IPS-11a (cell line): ENCODE data around the gene LOXL4.
A peak's percentile ranks its signal among the peaks of the same experiment; 100 is the strongest.

Experiments used
- H3K4me3 ChIP-seq: one replicate; pipeline ENCODE4 v1.5.1; 2013; ENCODE audit warnings: low read depth, low read length, control low read depth

The LOXL4 gene

DNA sequence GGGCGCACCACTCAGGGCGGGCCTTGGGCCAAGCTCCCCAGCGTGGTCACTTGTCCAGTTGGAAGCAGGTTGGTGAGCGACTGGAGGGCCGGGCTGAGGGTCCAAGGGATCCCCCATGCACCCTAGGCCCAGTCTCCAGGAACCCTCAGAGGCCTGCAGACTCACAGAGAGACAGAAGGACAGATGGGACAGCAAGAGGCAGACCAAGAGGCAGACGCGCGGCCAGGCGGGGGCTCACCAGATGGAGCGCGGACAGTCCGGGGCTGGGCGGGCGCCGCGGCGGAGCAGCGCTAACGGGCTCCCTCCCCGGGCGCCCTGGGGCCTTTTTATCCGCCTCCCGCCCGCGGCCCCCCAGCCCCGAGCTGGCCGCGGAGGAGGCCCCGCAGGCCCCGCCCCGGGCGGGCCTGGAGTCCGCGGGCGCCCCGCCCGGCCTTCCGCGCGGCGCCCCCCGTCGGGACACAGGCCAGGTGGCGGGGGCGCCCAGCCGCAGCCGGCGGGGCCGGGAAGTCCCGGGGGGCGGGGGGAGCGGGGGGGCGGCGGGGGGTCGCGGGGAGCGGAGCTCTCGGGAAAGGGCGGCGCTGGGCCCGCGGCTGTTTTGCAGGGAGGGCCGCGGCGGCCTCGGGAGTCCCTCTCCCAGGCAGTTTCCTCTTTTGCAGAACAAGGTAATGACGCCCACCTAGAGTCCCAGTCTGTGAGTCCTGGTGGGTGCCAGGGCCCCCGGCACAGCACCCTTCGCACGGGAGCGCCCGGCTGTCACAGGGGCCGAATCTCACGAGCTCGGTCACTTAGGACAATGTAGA is at the start of gene LOXL4:
TSS of gene LOXL4 (minus strand) at position 301 of the 800 bp plus-strand sequence. CDS start 5,175 bp downstream, outside the sequence.
- peak within 1 kb of the TSS; percentile 33 for H3K4me3 ChIP-seq

DNA sequence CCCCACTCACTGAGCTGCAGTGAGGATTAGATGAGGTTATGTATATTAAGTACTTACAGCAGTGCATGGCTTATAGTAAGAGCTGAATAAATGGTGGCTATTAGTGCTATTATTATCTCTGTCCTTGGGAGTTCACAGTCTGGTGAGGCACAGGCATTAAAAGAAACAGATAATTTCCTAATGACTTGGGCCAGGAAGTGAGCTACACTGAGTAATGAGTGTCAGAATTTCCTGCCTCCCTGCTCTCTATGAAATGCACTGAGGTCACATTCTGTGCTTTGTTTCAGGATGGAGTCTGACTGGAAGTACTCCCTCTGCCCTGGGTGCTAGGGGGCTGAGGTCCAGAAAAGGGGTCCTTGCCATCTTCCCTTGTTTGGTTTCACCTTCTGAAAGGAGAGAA is 48.7 kb upstream of the LOXL4 start:
- no peak overlapping the region for H3K4me3 ChIP-seq

DNA sequence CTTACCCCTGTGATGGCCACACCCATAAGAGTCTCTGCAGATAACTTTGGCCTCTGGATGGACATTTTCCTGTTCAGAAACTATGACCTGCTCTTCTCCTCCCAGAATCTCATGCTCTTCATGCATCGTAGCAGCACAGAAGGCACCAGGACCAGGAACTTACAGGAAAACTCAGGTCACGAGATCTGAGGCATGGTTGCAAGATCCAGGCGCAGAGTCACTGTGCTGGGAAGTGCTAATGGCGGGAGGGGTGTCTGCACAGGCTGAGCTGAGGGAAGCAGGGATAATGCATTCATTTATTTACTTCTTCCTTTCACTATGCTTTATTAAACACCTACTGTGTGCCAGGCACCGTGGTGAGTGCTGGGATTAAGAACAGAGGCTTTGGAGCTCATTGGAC is 48.2 kb upstream of the LOXL4 start:
- no peak overlapping the region for H3K4me3 ChIP-seq

DNA sequence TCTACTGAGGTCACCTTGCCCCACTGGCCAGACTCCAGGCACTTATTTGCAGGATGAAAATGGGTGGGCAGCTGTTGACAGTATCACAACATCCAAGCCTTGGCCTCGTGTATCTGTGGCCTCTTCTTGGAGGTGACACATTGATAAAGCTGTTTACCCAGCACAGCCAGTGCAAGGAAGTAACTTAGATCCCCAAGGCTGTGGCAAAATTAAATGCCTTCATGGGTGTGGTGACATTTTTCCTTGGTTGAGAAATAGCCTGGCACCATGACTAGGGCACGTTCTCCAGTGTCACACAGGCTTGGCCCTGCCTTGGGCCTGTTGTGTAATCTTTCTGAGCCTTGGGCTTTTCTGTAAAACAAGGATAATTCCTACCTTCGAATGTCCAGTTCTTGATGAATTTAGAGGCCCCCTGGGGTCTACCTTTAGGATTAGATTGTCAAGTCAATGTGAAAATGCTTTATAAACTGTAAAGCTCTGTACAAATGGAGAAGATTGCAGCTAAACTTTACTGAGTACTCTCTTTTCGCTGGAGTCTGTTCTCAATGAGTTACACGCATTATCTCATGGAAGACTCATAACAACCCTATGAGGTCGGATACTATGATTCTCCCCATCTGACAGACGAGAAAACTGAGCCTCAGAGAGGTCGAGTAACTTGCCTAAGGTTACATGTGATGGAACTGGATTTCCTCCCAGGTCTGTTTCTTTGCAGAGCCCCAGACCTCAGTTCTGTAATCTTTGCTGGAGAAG is 46.7 kb upstream of the LOXL4 start:
- no peak overlapping the region for H3K4me3 ChIP-seq

DNA sequence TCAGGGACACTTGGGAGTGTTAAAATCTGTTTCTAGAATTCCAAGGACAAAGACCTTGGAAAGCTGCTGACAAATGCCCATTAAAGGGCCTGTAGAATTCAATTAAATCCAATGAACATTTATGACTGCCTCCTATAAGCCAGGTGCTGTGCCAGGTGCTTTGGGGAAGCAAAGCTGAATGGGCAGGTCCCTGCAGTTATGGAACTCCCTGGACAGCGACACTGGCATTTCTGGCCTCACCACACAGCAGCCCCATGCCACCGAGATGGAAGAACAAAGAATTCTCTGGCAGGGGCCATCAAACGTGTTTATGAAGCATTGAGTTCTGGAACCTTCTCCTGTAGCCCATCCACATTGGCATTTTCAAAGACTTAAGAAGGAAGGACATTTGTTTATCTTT is 45.6 kb upstream of the LOXL4 start:
- H3K4me3 ChIP-seq = no peak overlapping the region

DNA sequence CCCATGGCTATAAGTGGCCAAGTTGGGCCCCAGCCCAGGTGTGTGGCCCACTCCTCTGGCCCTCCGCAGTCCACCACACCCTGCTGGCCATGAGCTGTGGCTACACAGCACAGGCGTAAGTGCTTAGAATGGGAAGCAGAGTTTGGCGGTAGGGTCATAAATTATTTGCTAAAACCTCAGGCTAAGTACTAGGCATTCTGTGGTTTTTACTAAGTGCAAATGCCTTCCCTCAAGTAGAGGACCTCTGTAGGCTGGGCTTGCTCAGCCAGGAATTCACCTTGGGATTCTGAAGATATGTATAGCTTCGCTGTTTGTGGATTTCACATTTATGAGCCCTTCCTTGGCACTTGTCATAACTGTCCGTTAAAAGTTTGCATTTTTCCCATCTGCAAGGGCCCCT is 44.8 kb upstream of the LOXL4 start:
- no peak overlapping the region for H3K4me3 ChIP-seq

DNA sequence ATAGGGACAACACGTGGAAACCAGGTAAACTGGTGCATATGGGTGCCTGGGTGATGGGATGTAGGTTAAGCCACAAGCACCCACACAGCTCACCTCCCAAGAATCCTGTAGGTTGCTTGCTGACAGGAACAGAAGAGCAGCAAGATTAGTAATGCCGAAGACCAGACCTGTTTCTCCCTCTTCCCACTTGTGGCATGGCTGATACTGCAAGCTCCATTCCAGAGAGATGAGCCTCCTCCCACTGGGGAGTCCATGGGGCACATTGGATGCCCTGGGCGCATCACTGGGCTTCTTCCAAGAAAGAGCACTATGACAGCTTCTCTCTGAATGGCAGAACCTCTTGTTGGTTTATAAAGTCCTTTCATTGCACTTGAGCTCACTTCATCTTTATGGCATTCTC is 44.4 kb upstream of the LOXL4 start:
- H3K4me3 ChIP-seq = no peak overlapping the region

DNA sequence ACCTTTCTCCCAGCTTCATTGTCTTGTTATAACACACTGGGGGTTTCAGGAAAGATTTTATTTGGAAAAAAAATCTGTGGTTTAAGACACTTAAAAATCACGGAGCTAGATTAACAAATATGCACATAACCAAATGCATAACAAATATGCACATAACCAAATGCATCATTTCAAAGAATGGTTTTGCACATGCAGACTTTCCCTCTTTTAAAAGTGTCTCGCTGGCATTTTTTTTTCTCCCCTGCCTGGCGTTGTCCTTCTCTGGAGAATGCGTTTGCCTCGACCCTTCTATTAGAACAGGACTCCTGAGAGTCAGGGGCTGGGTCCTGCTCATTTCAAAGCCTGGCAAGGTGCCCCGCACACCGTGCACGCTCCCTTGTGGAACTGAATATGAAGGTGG is 42.7 kb upstream of the LOXL4 start:
- no peak overlapping the region for H3K4me3 ChIP-seq

DNA sequence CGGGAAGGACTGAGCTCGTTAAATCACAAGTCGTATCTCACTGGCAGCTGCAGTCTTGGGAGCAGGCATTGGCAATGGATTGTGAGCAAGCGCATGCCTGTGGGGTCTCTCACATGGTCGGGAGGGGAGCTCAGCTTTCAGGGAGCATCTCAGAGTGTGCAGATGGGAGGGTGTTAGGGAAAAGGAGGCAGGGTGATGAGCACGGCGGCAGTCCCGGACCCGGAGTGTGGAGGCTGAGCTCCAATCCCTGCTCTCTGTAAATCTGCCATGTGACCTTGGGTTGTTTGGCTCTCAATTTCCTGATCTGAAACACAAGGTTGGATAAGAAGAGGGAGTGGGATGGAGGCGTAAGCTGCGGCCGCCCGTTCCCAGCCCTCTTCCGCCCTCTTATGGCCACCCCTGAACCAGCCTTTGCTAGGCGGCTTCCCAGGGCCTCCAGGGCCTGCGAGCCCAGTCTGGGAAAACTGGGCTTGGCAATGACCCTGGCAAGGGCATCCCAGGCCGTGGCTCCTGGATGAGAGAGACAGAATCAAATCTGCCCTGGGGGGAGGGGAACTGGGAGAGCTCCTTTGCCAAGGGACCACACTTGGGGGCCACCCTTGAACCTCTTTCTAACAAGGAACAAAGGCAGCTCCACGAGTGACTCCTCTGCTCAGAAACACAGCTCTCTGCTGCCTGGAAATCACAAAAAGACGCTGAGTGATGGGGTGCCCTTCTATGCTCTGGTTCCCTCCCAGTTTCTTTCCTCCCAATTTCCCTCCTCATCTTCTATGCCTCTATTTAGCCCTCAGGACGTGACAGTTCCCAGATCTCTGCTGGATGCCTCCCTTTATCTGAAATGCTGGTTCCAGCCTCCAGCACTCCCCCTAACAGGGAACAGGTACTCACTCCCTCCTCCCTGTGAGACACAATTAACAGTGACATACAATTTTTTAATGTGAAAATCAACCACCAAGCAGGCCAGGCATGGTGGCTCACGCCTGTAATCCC is 41.7 kb upstream of the LOXL4 start:
- no peak overlapping the region for H3K4me3 ChIP-seq

DNA sequence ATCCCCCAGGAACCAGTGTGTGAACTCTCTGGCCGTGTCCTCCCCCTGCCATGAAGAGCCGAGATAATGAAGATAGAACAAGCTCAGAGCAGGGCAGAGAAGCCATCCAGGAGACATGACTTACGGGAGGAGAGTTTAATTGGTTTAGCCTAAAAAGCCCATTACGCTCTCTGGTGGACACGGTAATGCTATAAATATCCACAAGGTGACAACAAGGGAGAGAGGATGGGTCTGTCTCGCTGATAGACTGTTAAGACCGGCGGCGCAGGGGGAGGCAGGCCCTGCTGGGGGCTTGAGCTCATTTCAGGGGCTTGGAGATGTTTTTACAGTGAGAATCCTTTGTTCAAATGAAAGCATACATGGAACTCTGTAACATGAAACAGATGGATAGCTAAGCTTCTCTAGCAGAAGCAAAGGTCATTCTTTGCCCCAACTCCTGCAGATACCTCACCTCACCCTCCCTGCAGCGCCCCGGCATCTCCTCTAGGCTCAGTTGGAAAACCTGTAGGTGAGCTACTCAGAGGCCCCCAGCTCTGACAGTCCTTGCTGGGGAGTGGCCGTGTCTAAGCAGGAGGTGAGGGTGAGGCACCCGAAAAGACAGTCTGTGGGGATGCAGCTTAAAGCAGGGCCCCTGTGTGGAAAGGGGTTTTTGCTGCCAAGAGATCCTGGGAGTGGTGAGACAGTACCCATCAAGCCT is 40.8 kb upstream of the LOXL4 start:
- no peak overlapping the region for H3K4me3 ChIP-seq

DNA sequence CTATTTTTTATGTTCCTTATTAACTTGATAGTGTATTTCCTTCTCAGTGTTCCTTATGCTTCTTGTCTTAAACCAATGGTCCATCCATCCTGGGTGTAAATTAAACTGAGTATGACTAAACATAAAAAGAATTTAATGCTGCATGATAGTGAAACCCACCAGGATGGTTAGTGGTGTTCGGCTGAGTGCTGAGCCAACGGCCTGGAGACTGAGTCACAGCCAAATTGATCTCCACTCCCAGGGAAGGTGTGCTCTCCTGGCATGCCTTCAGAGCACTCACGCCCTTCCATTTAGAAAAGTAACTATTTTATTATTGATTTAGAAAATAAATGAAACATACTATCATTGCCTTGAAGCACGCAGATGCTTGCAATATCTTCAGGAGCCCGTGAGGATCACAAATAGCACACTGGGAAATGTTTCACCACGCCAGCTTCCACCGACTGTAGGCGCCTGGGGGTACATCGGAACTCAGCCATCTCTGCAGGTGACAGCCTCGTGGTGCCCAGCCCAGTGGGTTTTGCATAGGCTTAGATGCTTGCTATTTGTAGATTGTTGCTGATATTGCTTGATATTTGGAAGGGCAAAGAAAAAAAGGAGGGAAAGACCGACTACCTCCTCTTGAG is 40.0 kb upstream of the LOXL4 start:
- H3K4me3 ChIP-seq = no peak overlapping the region

DNA sequence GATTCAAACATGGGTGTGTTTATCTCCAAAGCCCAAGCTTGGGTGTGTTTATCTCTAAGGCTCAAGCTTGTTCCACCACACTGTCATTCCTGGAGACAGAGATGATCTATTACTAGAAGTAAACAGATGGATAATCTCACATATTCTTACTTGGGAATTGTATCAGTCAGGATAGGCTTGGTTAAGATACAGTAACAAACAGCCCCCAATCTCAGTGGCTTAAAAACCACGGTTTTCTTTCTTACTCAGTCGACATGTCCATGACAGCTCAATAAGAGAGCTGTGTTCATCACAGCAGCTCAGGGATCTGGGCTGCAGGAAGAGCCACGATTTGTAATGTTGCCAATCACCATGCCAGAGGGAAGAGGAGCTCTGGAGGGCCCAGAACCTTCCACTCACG is 38.5 kb upstream of the LOXL4 start:
- no peak overlapping the region for H3K4me3 ChIP-seq

DNA sequence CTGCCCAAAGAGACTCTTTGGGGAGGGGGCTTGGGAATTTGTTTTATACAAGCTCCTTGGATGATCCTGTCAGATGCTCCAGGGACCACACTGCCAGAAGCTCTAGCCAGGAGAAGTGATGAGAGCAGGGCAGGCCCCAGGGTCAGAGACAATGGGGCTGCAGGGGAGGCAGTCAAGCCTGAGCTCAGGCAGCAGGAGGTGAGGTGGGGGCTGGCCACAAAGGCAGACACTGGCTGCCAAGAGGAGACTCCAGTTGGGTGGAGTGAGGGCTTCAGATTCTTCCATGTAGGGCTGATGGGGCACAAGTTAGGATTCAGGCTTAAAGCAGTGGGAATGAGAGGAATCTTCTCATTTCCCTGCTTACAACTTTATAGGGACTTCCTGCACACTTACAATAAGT is 35.6 kb upstream of the LOXL4 start:
- no peak overlapping the region for H3K4me3 ChIP-seq

DNA sequence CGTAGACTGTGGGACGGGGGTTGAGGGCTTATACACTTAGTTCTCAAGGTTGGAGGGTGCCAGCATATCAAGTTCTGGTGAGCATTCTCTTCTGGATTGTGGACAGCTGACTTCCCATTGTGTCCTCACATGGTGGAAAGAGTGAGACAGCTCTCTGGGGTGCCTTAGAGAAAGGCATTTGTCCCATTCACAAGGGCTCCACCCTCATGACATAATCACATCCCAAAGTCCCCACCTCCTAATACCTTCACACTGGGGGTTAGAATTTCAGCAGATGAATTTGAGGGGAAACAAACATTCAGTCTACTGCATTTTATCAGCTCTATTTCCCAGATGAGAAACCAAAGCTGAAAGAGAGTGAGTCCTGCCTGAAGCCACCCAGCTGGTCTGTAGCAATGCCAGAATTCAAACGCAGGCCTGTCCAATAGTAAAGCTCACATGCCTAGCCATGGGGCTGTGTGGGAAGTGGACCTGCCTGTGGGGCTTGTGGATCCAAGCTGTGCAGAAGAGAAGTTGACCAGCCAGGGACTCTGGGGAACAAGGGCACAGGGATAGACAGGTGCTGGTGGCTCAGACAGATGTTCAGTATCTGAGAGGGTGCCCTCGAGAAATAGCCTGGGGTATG is 34.9 kb upstream of the LOXL4 start:
- H3K4me3 ChIP-seq = no peak overlapping the region

DNA sequence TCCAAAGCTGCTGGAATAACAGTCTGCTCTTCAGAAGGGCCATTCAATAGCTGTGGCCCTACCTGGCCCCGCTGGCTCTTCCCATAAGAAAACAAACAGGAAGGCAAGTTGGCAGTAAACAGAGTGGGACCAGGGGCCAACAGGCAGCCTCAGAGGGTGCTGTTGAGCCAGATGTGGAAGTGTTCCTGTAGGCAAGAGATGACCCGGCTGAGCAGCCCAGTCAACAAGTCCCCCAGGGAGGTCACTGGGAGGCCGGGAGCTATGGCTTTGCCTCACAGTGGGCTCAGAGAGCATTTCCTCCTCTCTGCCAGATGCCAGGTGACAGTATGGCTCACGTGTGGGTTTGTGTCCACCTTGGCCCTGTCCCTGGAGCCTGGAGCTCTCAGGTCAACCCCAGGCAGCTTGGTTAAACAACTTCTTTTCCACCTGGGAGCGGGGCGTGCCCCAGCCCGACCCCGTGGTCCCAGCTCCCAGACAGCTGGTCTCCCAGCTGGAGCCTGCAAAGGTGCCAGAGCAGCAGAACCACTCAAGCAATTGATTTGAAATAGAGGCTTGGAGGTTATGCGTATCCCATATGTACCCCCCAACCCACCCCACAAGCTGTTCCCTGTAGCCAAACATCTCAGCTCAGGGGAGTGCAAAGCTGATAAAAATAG is 33.8 kb upstream of the LOXL4 start:
- no peak overlapping the region for H3K4me3 ChIP-seq

DNA sequence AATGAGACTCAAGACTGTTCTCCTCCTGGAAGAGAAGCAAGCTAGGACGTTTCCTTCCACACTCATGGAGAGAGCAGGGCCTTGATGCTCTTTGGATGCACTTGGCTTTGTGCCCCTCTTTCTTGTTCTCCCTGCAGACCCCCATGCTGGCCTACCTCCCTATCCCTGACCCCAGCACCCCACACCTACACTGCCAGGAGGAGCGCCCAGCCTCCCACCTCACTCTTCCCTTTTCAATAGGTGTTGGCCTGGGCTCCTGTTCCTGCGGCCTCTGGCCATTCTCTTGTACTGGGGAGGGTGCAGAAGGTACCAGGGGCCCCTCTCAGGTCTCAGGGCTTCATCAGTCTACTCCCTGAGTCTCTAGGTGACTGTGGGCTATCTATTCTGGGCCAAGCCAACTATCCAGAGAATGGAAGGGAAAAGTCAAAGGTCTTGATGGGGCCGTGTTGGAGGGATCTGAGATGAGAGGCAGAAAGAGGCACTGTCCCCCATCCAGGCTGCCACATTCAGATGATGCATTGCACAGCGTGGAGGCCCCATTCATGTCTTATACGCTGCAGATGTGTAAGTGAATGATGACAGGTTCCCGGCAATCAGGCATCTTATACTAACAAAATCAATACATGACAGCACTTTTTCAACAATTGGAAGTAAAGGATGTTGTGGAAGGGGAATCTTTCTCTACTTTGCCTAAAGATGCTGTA is 32.7 kb upstream of the LOXL4 start:
- no peak overlapping the region for H3K4me3 ChIP-seq

DNA sequence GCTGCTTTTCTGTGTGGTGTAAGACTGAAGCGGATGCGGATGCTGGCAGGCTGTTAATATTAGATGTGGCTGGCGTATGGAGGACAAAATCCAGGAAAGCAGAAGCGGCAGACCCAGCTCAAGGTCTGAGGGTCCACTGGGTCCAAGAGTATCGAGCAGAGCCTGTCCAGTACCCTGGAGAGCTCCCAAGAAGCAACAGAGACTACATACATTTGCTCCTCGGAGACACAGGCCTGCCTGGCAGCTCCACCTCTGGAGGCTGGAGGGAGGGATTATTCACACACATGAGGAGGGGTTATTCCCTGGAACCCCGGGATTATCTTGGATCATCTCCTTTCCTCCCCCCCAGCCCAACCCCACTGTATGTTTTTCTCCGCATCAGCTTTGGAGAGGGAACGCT is 31.3 kb upstream of the LOXL4 start:
- no peak overlapping the region for H3K4me3 ChIP-seq

DNA sequence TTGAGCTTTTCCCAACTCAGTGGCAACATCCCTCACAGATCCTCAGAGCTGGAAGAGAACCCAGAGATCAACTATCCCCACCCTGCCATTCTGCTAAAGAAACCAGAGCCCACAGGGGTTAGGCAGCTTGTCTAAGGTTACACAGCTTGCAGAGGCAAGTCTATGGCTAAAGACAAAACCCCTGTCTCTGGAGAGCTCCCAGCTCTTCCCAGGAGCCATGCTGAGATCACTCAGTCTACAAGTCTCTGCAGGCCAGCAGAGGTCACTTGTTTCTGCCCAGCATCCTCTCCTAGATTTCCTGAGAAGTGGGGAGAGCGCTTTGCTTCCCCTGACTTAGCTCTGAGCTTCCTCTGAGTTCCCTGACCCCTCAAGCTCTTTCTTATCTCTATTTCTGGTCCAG is 28.5 kb upstream of the LOXL4 start:
- no peak overlapping the region for H3K4me3 ChIP-seq

DNA sequence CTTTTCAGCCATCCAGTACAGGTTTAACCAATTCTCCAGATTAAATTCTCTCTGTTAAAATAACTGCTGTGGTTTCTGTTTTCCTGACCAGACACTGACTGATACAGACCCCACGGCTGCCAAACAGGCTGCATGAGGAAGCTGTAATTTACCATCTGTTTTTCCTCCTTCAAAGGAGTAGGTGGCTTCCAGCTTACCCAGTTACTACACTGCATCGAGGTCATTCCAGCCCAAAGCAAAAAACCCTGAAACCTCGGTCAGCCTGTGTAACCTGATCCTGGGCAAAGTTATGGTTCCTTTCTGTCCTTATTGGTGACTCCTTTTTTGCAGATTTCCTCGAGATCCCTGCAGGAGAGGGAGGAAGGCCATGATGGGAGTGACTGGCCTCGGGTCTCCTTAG is 27.9 kb upstream of the LOXL4 start:
- H3K4me3 ChIP-seq = no peak overlapping the region
